ENCODE measurements around the gene SDK1.

Gene SDK1

DNA sequence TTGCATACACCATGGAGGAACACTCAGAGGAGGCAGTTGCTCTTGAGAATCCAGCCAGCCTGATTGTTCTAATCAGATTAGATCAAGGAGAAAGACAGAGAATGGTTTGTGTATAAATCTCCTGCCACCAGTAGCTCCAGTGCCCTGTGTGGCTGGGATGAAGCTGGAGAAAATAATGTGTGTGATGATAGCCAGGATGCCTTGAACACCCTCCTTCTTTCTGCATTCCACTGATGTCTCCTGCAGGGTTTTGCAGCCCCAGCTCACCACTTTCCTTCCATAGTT lies 766.4 kb downstream of the SDK1 start:
- TF ChIP-seq BHLHE40 (IDR thresholded peaks at IDR 0.05; ENCODE audit: borderline replicate concordance) (no peak), ARNT (IDR thresholded peaks at IDR 0.05) (no peak), CTBP1 (IDR thresholded peaks at IDR 0.05; ENCODE audit: borderline replicate concordance) (no peak), L3MBTL2 (conservative IDR thresholded peaks at IDR 0.05) (no peak), ZNF384 (IDR thresholded peaks at IDR 0.05) (no peak), NFRKB (IDR thresholded peaks at IDR 0.05) (no peak), LEF1 (IDR thresholded peaks at IDR 0.05; ENCODE audit: borderline replicate concordance) (no peak), FOXA1 (IDR thresholded peaks at IDR 0.05) (no peak), FOXM1 (IDR thresholded peaks at IDR 0.05; ENCODE audit: borderline replicate concordance) (no peak), SUZ12 (IDR thresholded peaks at IDR 0.05) (no peak), SP1 (IDR thresholded peaks at IDR 0.05) (no peak), TARDBP (IDR thresholded peaks at IDR 0.05) (no peak), FOXK2 (IDR thresholded peaks at IDR 0.05) (no peak)
- ChIA-PET POLR2A (no interaction called here), CTCF (no interaction called here)
- no peak for DNase-seq (ENCODE audit: extremely low spot score)

DNA sequence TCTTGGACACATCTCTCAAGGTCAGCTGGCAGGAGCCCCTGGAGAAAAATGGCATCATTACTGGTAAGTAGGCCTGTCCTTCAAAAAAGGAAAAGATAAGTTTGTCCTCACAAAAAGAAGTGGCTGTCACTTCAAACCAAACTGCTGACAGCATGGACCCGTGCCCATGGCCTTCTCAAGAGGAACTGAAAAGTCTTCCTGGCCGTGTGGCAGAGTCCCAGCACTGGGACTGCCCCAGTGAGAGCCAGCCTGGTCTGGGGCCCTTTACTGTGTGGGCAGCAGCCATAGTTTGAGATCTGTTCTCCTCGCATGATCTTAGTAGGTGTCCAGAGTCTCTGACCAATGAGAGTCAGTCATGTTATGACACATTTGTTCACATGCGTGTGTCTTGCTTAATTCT lies 766.8 kb downstream of the SDK1 start:
- CTCF ChIA-PET, result no interaction called here
- POLR2A ChIA-PET, result no interaction called here
- DNase-seq (ENCODE audit: extremely low spot score), result no peak
- TF ChIP-seq HDGF (IDR thresholded peaks at IDR 0.05; ENCODE audit: borderline replicate concordance), result no peak
- no peak for TF ChIP-seq FOXA1 (IDR thresholded peaks at IDR 0.05)
- TF ChIP-seq FOXM1 (IDR thresholded peaks at IDR 0.05; ENCODE audit: borderline replicate concordance), result no peak
- no peak for TF ChIP-seq SP1 (IDR thresholded peaks at IDR 0.05)

DNA sequence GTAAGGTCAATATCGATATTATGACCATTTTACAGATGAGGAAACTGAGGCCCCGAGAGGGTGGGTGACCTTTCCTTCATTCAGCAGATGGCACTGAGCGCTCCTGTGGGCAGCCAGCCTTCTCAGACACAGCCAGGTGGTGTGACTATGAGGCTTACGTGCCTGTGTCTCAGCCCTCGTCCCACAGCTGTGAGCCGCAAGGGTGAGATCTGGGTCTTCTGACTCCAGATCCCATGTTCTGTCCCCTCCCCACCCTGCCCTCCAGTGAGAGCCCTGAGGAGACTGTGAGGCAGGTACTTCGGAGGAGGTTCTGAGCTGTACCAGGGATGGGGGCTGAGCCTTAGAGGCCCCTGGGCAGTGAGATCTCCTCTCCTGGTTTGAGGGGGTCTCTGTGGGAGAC lies 767.2 kb downstream of the SDK1 start:
- POLR2A ChIA-PET, result no interaction called here
- CTCF ChIA-PET, result no interaction called here
- TF ChIP-seq HDGF (IDR thresholded peaks at IDR 0.05; ENCODE audit: borderline replicate concordance) (no peak), ZNF384 (IDR thresholded peaks at IDR 0.05) (no peak), SP1 (IDR thresholded peaks at IDR 0.05) (no peak)
- no peak for DNase-seq (ENCODE audit: extremely low spot score)

DNA sequence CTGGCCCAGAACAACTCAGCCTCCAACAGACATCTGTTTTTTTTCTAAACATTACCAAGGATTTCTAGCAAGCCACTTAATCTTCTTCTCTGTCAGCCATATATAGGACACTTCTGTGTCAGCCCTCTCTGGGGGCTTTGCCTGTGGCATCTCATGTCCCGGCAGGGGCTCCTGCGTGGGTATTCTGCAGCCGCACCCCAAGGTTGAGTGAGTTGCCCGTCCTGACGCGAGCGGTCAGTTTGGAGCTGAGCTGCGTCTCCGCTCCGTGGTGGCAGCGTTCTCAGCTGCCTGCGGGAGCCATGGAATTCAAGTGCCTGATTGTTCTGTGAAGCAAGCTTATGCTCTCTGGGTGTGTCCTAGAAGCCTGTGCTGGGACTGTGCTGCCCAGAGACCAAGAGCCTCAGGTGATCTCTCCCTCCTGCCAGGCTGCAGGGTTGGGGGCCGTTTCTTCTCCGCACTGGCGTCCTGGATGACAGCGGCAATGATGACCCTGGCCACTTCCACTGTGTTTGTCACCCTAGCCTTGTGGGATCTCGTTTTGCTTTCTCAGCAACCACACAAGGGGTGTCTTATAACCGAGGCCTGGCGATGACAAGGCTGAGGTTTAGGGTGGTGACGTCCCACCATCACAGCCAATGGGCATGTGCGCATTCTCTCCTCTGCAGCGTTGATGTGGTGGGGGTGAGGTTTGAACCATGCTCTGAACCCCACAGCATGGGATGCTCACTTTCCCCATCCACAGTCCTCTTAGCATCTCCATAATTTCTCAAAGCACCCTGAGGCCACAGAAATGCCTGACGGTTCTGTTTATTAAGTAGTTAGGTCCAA lies 768.4 kb downstream of the SDK1 start:
- ChIA-PET POLR2A (no interaction called here), CTCF (no interaction called here)
- no peak for TF ChIP-seq BHLHE40 (IDR thresholded peaks at IDR 0.05; ENCODE audit: borderline replicate concordance)
- no peak for DNase-seq (ENCODE audit: extremely low spot score)

DNA sequence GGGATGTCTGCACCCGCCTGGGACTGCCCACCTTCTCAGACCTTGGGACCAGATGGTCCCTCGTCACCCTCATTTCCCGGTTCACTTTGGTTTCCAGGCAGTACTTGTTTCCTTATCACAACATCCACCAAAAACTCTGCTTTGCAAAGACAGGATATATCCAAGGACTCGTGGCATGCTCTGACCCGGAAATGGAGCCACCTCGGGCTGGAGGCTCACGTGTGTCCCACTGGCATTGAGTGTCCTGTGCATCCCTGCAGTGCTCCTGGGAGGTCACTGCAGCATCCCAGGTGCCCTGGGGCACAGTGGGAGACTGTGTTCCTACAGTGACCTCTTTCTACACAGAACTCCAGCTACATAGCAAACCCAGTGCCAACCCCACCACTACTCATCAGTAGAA lies 769.2 kb downstream of the SDK1 start:
- CTCF ChIA-PET, result no interaction called here
- POLR2A ChIA-PET, result no interaction called here
- no peak for TF ChIP-seq SP1 (IDR thresholded peaks at IDR 0.05)
- no peak for TF ChIP-seq LEF1 (IDR thresholded peaks at IDR 0.05; ENCODE audit: borderline replicate concordance)
- no peak for TF ChIP-seq HDGF (IDR thresholded peaks at IDR 0.05; ENCODE audit: borderline replicate concordance)
- TF ChIP-seq FOXA1 (IDR thresholded peaks at IDR 0.05), result no peak
- TF ChIP-seq FOXK2 (IDR thresholded peaks at IDR 0.05), result no peak
- TF ChIP-seq, protein P1, sequence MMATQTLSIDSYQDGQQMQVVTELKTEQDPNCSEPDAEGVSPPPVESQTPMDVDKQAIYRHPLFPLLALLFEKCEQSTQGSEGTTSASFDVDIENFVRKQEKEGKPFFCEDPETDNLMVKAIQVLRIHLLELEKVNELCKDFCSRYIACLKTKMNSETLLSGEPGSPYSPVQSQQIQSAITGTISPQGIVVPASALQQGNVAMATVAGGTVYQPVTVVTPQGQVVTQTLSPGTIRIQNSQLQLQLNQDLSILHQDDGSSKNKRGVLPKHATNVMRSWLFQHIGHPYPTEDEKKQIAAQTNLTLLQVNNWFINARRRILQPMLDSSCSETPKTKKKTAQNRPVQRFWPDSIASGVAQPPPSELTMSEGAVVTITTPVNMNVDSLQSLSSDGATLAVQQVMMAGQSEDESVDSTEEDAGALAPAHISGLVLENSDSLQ (IDR thresholded peaks at IDR 0.05), result no peak
- DNase-seq (ENCODE audit: extremely low spot score), result no peak

DNA sequence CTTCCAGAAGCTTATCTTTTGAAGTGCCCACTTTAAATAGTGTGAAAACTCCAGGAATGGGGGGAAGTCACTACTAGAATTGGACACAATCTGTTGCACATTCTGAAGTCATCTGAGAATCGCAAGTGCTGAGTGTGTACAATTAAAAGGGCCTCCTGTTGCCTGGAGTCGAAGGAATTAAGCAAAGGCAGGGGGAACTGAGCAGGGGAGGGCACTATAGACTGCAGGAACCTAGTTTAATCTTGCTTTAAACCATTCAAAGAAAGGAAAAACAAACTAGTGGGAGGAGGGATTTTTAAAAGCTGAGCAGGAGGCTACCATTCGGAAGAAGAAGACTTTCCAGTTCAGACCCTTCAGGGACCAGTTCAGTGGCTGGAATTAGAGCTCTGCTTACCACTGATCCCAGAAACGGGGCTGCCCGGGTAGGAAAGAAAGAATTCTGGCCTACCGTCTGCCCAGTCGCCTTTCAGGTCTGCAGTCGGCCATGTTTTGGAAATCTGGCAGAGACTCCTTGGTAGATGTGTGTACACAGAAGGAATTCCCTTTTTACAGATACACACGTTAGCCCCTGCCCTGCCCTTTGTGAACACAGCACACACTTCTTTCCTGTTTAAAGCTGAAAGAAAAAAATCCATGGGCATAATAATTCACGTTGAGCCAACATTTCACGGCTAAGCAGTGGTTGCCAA lies 770.5 kb downstream of the SDK1 start:
- CTCF ChIA-PET, result no interaction called here
- no peak for DNase-seq (ENCODE audit: extremely low spot score)
- POLR2A ChIA-PET, result no interaction called here
- TF ChIP-seq ELF4 (IDR thresholded peaks at IDR 0.05) (no peak), FOXA1 (IDR thresholded peaks at IDR 0.05) (no peak), L3MBTL2 (conservative IDR thresholded peaks at IDR 0.05) (no peak), LEF1 (IDR thresholded peaks at IDR 0.05; ENCODE audit: borderline replicate concordance) (no peak), TARDBP (IDR thresholded peaks at IDR 0.05) (no peak), HDGF (IDR thresholded peaks at IDR 0.05; ENCODE audit: borderline replicate concordance) (no peak), ZNF384 (IDR thresholded peaks at IDR 0.05) (no peak), FOXM1 (IDR thresholded peaks at IDR 0.05; ENCODE audit: borderline replicate concordance) (no peak), FOXK2 (IDR thresholded peaks at IDR 0.05) (no peak), CTBP1 (IDR thresholded peaks at IDR 0.05; ENCODE audit: borderline replicate concordance) (no peak), SUZ12 (IDR thresholded peaks at IDR 0.05) (no peak), BHLHE40 (IDR thresholded peaks at IDR 0.05; ENCODE audit: borderline replicate concordance) (no peak), NFRKB (IDR thresholded peaks at IDR 0.05) (no peak), SP1 (IDR thresholded peaks at IDR 0.05) (no peak), ARNT (IDR thresholded peaks at IDR 0.05) (no peak)
- TF ChIP-seq, protein P1 (IDR thresholded peaks at IDR 0.05), result no peak

DNA sequence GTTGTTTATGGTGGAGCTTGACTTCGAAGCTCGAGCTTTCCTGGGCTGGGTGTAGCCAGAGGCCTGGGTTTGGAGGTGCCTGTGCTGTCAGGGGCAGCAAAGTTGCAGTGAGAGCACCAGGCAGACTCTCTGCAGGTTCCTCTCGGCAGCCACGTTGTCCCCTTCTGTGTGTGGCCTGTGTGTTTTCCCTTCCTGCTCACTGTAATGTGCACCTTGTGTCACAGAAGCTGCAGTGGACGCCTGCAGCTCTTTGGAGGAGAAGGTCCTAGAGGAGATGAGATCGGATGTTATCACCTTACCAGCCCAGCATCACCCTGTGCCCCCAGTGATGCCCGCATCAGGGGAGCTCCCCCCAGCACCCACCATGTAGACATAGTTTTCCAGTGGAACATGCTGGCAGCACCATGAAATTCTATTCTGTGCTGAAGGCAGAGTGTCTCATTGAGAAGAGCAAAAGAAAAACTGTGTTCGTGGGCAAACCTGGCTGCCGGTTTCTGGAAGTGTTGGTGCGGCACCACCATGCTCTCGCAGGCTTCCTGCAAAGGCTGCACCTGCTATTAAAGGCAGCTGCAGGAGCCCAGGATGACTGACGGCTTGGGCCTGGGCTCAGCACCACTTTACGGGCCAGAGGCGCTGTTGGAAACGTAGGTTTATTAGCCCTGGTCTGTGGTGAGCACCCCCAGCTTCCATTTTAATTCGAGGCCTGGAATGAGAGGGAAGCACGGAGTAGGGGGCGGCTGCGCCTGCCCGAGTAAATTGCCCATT lies 771.3 kb downstream of the SDK1 start:
- DNase-seq (ENCODE audit: extremely low spot score), result no peak
- TF ChIP-seq ARNT (IDR thresholded peaks at IDR 0.05) (no peak), SP1 (IDR thresholded peaks at IDR 0.05) (no peak), NFRKB (IDR thresholded peaks at IDR 0.05) (no peak), LEF1 (IDR thresholded peaks at IDR 0.05; ENCODE audit: borderline replicate concordance) (no peak), ZNF384 (IDR thresholded peaks at IDR 0.05) (no peak), ELF4 (IDR thresholded peaks at IDR 0.05) (no peak), HDGF (IDR thresholded peaks at IDR 0.05; ENCODE audit: borderline replicate concordance) (no peak), TARDBP (IDR thresholded peaks at IDR 0.05) (no peak), SUZ12 (IDR thresholded peaks at IDR 0.05) (no peak), FOXM1 (IDR thresholded peaks at IDR 0.05; ENCODE audit: borderline replicate concordance) (no peak)
- TF ChIP-seq, protein P1 (IDR thresholded peaks at IDR 0.05), result no peak
- ChIA-PET CTCF (no interaction called here), POLR2A (no interaction called here)
